ENCODE data around the gene ATP1B3.

Gene ATP1B3

DNA sequence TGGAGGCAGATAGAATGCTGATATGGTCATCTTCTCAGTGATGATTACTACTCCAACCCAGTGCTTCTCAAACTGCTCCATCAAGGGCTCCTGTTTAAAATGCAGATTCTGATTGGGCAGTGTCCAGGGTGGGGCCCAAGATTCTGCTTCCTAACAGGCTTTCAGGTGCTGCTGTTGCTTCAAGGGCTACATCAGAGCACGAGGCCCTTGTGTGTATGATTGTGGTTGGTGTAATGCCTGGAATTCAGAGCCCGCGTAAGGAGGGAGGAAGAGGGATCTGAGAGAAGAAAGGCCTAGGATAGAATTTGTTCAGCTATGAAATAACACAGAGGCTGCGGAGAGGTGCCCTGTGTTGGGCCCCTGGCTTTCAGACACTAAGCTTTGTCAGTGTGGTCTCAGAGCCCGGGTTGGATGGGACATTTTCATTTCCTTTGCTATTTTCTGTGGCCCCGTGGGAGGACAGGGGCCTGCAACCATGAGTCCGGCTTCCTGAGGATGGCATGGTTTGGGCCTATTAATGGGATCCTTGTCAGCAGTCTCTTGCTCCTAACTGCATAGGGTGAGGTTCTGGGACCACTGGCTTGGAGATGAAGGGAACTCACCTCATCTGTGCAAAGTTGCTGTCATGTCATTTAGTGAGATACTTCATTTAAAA lies 53.0 kb downstream of the ATP1B3 start:
- Histone ChIP-seq H3K27ac (ENCODE audit: extremely low read depth, low read depth, low read length) (no peak overlapping the region), H3K36me3 (ENCODE audit: control insufficient read depth in 2 of 2, insufficient read depth in 1 of 2, low read length in 2 of 2) (peaks cover 0 to 19% of the 10 kb centered on the region in 2 experiments; a peak in 1 of 3 replicates), H3K9me3 (ENCODE audit: control insufficient read depth, insufficient read depth, low read depth, low read length) (no peaks in the 10 kb centered on the region), H3K4me3 (ENCODE audit: low read depth, low read length) (no peak overlapping the region), H3K4me1 (ENCODE audit: control insufficient read depth, insufficient read depth, low read length) (no peaks in the 10 kb centered on the region)
- TF ChIP-seq ZNF645 (tag by site-specific recombination; IDR thresholded peaks at IDR 0.05): no peak
- TF ChIP-seq ZNF148 (tag by site-specific recombination; IDR thresholded peaks at IDR 0.05; ENCODE audit: borderline replicate concordance): no peak
- TF ChIP-seq ZNF248 (tag by site-specific recombination; IDR thresholded peaks at IDR 0.05): no peak
- CTCF ChIA-PET: interaction anchor here (0.7 kb wide), 1 partner anchor 726 kb away, joined by 3 read pairs; no protein-coding TSS in a partner anchor
- POLR2A ChIA-PET: no interaction called here

GRCh38 chr3:141930801-141931200 lies 54.4 kb downstream of the ATP1B3 start:
- H3K4me1 ChIP-seq (ENCODE audit: control insufficient read depth, insufficient read depth, low read length): no peaks in the 10 kb centered on the region
- no peak overlapping the region for H3K27ac ChIP-seq (ENCODE audit: extremely low read depth, low read depth, low read length)
- ChIA-PET CTCF (interaction anchor here (0.6 kb wide), 1 partner anchor 195 kb away, joined by 3 read pairs; no protein-coding TSS in a partner anchor), POLR2A (no interaction called here)
- no peaks in the 10 kb centered on the region for H3K9me3 ChIP-seq (ENCODE audit: control insufficient read depth, insufficient read depth, low read depth, low read length)
- peaks cover 0 to 14% of the 10 kb centered on the region in 2 experiments; a peak in 1 of 3 replicates for H3K36me3 ChIP-seq (ENCODE audit: control insufficient read depth in 2 of 2, insufficient read depth in 1 of 2, low read length in 2 of 2)
- TF ChIP-seq ZNF221 (tag by site-specific recombination; IDR thresholded peaks at IDR 0.05; ENCODE audit: borderline replicate concordance) (no peak), ZNF777 (tag by site-specific recombination; IDR thresholded peaks at IDR 0.05; ENCODE audit: borderline replicate concordance) (no peak), ZNF521 (tag by site-specific recombination; IDR thresholded peaks at IDR 0.05) (no peak), KLF9 (tag by site-specific recombination; IDR thresholded peaks at IDR 0.05; ENCODE audit: low read depth) (no peak), ZNF26 (tag by site-specific recombination; IDR thresholded peaks at IDR 0.05) (no peak), ZNF311 (tag by site-specific recombination; IDR thresholded peaks at IDR 0.05; ENCODE audit: borderline replicate concordance) (no peak), ZFP69B (tag by site-specific recombination; IDR thresholded peaks at IDR 0.05) (no peak), ZNF266 (tag by site-specific recombination; IDR thresholded peaks at IDR 0.05; ENCODE audit: low read depth) (no peak), SP3 (tag by site-specific recombination; IDR thresholded peaks at IDR 0.05) (no peak), ZBTB21 (tag by site-specific recombination; IDR thresholded peaks at IDR 0.05) (no peak)
- TF ChIP-seq, protein P1, sequence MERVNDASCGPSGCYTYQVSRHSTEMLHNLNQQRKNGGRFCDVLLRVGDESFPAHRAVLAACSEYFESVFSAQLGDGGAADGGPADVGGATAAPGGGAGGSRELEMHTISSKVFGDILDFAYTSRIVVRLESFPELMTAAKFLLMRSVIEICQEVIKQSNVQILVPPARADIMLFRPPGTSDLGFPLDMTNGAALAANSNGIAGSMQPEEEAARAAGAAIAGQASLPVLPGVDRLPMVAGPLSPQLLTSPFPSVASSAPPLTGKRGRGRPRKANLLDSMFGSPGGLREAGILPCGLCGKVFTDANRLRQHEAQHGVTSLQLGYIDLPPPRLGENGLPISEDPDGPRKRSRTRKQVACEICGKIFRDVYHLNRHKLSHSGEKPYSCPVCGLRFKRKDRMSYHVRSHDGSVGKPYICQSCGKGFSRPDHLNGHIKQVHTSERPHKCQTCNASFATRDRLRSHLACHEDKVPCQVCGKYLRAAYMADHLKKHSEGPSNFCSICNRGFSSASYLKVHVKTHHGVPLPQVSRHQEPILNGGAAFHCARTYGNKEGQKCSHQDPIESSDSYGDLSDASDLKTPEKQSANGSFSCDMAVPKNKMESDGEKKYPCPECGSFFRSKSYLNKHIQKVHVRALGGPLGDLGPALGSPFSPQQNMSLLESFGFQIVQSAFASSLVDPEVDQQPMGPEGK (tag by site-specific recombination; IDR thresholded peaks at IDR 0.05): no peak
- no peak overlapping the region for H3K4me3 ChIP-seq (ENCODE audit: low read depth, low read length)
